ENCODE results near the gene RECK.

DNA sequence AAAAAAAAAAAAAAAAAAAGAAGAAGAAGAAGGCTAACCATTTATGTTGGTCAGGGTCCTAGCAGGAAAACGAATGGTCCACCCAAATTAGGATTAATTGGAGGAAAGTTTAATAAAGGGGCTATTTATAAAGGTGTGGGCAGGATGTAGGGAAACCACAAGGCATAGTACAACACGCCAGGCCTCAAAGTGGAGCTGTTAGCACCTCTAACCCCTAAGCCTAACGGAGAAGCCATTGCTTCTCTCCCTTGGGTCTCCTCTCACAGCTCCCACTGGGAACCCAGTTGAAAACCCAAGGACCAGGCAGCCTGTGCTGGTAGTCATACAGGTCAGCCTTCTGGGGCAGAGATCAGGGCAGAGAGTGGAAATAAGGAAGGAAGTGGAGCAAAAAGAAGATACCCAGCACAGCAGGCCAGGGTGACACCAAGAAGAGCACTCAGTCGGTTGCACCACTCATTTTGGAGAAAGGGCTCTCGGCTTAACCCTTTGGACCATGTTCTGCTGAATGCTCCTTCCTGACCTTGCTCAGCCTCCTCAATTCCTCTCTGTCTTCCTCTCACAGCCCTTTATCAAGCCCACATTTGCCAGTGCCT, 91.0 kb downstream of the RECK start:
- TF ChIP-seq, protein P1, sequence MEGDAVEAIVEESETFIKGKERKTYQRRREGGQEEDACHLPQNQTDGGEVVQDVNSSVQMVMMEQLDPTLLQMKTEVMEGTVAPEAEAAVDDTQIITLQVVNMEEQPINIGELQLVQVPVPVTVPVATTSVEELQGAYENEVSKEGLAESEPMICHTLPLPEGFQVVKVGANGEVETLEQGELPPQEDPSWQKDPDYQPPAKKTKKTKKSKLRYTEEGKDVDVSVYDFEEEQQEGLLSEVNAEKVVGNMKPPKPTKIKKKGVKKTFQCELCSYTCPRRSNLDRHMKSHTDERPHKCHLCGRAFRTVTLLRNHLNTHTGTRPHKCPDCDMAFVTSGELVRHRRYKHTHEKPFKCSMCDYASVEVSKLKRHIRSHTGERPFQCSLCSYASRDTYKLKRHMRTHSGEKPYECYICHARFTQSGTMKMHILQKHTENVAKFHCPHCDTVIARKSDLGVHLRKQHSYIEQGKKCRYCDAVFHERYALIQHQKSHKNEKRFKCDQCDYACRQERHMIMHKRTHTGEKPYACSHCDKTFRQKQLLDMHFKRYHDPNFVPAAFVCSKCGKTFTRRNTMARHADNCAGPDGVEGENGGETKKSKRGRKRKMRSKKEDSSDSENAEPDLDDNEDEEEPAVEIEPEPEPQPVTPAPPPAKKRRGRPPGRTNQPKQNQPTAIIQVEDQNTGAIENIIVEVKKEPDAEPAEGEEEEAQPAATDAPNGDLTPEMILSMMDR (IDR thresholded peaks at IDR 0.05): no peak
- TF ChIP-seq, protein P2, sequence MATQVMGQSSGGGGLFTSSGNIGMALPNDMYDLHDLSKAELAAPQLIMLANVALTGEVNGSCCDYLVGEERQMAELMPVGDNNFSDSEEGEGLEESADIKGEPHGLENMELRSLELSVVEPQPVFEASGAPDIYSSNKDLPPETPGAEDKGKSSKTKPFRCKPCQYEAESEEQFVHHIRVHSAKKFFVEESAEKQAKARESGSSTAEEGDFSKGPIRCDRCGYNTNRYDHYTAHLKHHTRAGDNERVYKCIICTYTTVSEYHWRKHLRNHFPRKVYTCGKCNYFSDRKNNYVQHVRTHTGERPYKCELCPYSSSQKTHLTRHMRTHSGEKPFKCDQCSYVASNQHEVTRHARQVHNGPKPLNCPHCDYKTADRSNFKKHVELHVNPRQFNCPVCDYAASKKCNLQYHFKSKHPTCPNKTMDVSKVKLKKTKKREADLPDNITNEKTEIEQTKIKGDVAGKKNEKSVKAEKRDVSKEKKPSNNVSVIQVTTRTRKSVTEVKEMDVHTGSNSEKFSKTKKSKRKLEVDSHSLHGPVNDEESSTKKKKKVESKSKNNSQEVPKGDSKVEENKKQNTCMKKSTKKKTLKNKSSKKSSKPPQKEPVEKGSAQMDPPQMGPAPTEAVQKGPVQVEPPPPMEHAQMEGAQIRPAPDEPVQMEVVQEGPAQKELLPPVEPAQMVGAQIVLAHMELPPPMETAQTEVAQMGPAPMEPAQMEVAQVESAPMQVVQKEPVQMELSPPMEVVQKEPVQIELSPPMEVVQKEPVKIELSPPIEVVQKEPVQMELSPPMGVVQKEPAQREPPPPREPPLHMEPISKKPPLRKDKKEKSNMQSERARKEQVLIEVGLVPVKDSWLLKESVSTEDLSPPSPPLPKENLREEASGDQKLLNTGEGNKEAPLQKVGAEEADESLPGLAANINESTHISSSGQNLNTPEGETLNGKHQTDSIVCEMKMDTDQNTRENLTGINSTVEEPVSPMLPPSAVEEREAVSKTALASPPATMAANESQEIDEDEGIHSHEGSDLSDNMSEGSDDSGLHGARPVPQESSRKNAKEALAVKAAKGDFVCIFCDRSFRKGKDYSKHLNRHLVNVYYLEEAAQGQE (IDR thresholded peaks at IDR 0.05; ENCODE audit: insufficient read depth in 1 of 2, low read depth in 2 of 2, low read length in 1 of 2): no peak
- TF ChIP-seq TCF7L2 (IDR thresholded peaks at IDR 0.05; ENCODE audit: low read depth, low read length) (no peak), POLR2AphosphoS5 (IDR thresholded peaks at IDR 0.05; ENCODE audit: low read depth, low read length) (no peak), SIN3A (IDR thresholded peaks at IDR 0.05; ENCODE audit: borderline replicate concordance, insufficient read depth, low read depth, low read length) (no peak)
